ENCODE measurements around the gene DMWD. TPM values are rescaled to one million over a fixed set of nuclear protein-coding genes. Genes with fewer than 3 reads are reported as not detected.
A peak's percentile ranks its signal among the peaks of the same experiment; 100 is the strongest.

Gene DMWD
- total and polyA plus RNA-seq, 12 donors = 44.6 to 78.1 (median 68.0) TPM

GRCh38 chr19:45825917-45826893 lies 33.6 kb upstream of the DMWD start:
- ATAC-seq (no peak), DNase-seq (no peak)
- WGBS, 2 donors = 86 to 92% methylated on average over 22 of the region's 22 CpGs
- no peaks in the 10 kb centered on the region for H3K27me3 ChIP-seq
- H3K9me3 ChIP-seq = no peaks in the 10 kb centered on the region
- TF ChIP-seq CTCF (IDR thresholded peaks at IDR 0.05) = no peak
- peaks cover 0 to 99% (median 76%) of the 10 kb centered on the region in 9 donors for H3K36me3 ChIP-seq
- H3K27ac ChIP-seq = no peak overlapping the region
- intact Hi-C loops (cut with DNase I) = no loop called here
- H3K4me3 ChIP-seq = no peak overlapping the region
- peaks cover 0 to 3% (median 0%) of the 10 kb centered on the region in 9 donors for H3K4me1 ChIP-seq

GRCh38 chr19:45825263-45825605 lies 32.6 kb upstream of the DMWD start:
- TF ChIP-seq CTCF (IDR thresholded peaks at IDR 0.05) = no peak
- 86 to 92% methylated on average over 8 of the region's 8 CpGs for WGBS, 2 donors

GRCh38 chr19:45824531-45825262 lies 32.1 kb upstream of the DMWD start:
- no peak for TF ChIP-seq CTCF (IDR thresholded peaks at IDR 0.05)
- DNase-seq (no peak), ATAC-seq (peak in 1 of 8 donors; percentile 3)
- Histone ChIP-seq H3K4me1 (peaks cover 0 to 3% (median 0%) of the 10 kb centered on the region in 9 donors), H3K27me3 (no peaks in the 10 kb centered on the region), H3K4me3 (no peak overlapping the region), H3K9me3 (no peaks in the 10 kb centered on the region), H3K27ac (no peak overlapping the region), H3K36me3 (peaks cover 0 to 99% (median 61%) of the 10 kb centered on the region in 9 donors)
- 90 to 91% methylated on average over 26 of the region's 26 CpGs for WGBS, 2 donors
- intact Hi-C loops (cut with DNase I) = no loop called here

More at GRCh38 chr19:45825263-45825605, 32.6 kb upstream of the DMWD start:
- intact Hi-C loops (cut with DNase I) = no loop called here
- Histone ChIP-seq H3K9me3 (no peaks in the 10 kb centered on the region), H3K4me1 (peaks cover 0 to 3% (median 0%) of the 10 kb centered on the region in 9 donors), H3K27ac (no peak overlapping the region), H3K36me3 (peaks cover 0 to 99% (median 66%) of the 10 kb centered on the region in 9 donors), H3K4me3 (no peak overlapping the region), H3K27me3 (no peaks in the 10 kb centered on the region)
- ATAC-seq (no peak), DNase-seq (no peak)

GRCh38 chr19:45824041-45824471 lies 31.4 kb upstream of the DMWD start:
- no peak overlapping the region for H3K4me3 ChIP-seq
- peaks cover 0 to 3% (median 0%) of the 10 kb centered on the region in 9 donors for H3K4me1 ChIP-seq
- peaks cover 0 to 97% (median 56%) of the 10 kb centered on the region in 9 donors for H3K36me3 ChIP-seq
- intact Hi-C loops (cut with DNase I) = no loop called here
- H3K9me3 ChIP-seq = no peaks in the 10 kb centered on the region
- DNase-seq (no peak), ATAC-seq (peak in 1 of 8 donors; percentile 35)
- H3K27ac ChIP-seq = no peak overlapping the region
- H3K27me3 ChIP-seq = no peaks in the 10 kb centered on the region
- 66 to 67% methylated on average over 12 of the region's 12 CpGs for WGBS, 2 donors
- TF ChIP-seq CTCF (IDR thresholded peaks at IDR 0.05) = no peak

Measured in heart right ventricle (tissue), 16 donors.